T47D (cell line): ENCODE data around the gene ACTL7B.

Experiments
- DNase-seq, 2 experiments: peaks; one replicate each; pipeline versions ENCODE4 v3.0.0 to v3.0.0-alpha.2; 2011 to 2012; ENCODE audit warnings: low read depth in 1 of 2, low spot score in 1 of 2
- JUND ChIP-seq: IDR thresholded peaks from 2 replicates; pipeline ENCODE4 v1.6.1; 2012; ENCODE audit warnings: low read depth
- in situ Hi-C: cut with HindIII; loops from 2 replicates; pipeline ENCODE4 v1.10.0; 2016; ENCODE audit warnings: low sequenced_read_pairs, low pct_unique_long_range_greater_than_20kb

The ACTL7B gene

GRCh38 chr9:108831496-108832178 is 24.1 kb downstream of the ACTL7B start:
- in situ Hi-C loops: no loop called here
- no peak for DNase-seq
- no peak for TF ChIP-seq JUND

- no peak for TF ChIP-seq JUND
- DNase-seq: no peak
- in situ Hi-C loops: no loop called here
These were observed 25.5 kb downstream of the ACTL7B start for GRCh38 chr9:108830272-108830671.

GRCh38 chr9:108823829-108824228 is 32.0 kb downstream of the ACTL7B start:
- no peak for DNase-seq
- in situ Hi-C loops: no loop called here

GRCh38 chr9:108816037-108816436 is 39.7 kb downstream of the ACTL7B start:
- in situ Hi-C loops: no loop called here
- TF ChIP-seq JUND: no peak
- DNase-seq: no peak

More at GRCh38 chr9:108823829-108824228, 32.0 kb downstream of the ACTL7B start:
- TF ChIP-seq JUND: no peak

- no peak for TF ChIP-seq JUND
- DNase-seq: peak; percentile 42 to 50
- in situ Hi-C loops: no loop called here
These were observed 40.6 kb downstream of the ACTL7B start for GRCh38 chr9:108815156-108815555.

GRCh38 chr9:108813951-108814601 is 41.7 kb downstream of the ACTL7B start:
- in situ Hi-C loops: no loop called here
- DNase-seq: peak; percentile 66 to 67
- no peak for TF ChIP-seq JUND

- no peak for DNase-seq
- TF ChIP-seq JUND: no peak
- in situ Hi-C loops: no loop called here
These were observed 43.3 kb downstream of the ACTL7B start for GRCh38 chr9:108812396-108813025.

GRCh38 chr9:108811944-108812343 is 43.8 kb downstream of the ACTL7B start:
- no peak for TF ChIP-seq JUND
- DNase-seq: no peak
- in situ Hi-C loops: no loop called here

GRCh38 chr9:108809269-108809668 is 46.5 kb downstream of the ACTL7B start:
- DNase-seq: no peak
- in situ Hi-C loops: no loop called here
- TF ChIP-seq JUND: no peak
